Measurements from ENCODE around the gene POM121C.
"Not testable (repeated sequence)": the region's sequence is repeated elsewhere in the genome, so short reads cannot be mapped to it uniquely, and the experiment has no call there.

- TF ChIP-seq CTCF (IDR thresholded peaks at IDR 0.05; ENCODE audit: borderline replicate concordance, extremely low read depth, low read length, poor library complexity, severe bottlenecking); EZH2 (IDR thresholded peaks at IDR 0.05; ENCODE audit: borderline replicate concordance, low read depth, low read length, severe bottlenecking): not testable (repeated sequence)
These were observed 70.2 kb downstream of the POM121C start for GRCh38 chr7:75415829-75416373.
